ENCODE measurements around the gene BOLL. TPM values are rescaled to one million over a fixed set of nuclear protein-coding genes. Genes with fewer than 3 reads are reported as not detected.

Gene BOLL
- total and polyA plus RNA-seq, 5 donors from 2014 or later, result 0.06 TPM; not detected in 4

DNA sequence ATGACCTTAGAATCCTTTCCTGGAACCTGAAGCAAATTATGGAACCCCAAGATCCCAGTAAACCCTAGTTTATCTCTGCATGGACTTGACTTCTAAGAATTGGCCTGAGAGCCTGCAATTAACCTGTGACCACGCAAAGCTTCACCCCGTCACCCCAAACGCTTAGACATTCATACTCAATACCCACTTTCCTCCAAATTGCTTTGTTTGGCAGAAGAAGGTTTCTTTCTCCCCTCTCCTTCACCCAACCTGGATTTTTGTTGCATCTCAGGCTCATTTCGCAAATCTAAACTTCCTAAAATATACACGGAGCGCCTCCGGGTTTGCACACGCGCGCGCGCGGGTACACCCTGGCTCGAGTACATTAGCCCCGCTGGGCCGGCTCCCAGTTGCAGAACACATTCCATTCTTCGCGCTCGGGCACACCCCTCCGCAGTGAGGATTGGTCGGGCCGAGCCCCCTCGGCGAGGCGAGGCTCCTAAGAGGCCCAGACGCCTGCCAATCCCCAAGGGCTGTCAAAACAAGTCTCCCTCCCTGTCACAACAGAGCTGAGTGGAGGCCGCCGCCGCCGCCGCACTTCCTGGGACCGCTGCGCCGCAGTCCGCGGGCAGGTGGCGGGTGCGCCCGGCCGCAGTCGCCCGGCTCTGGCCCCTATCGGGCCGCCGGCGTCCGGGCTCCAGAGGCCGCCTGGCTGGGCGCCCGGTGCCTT is 19.1 kb upstream of the BOLL start, which contains the start of gene PLCL1:
Gene PLCL1 (plus strand): TSS at position 545 of the 709 bp plus-strand sequence.
- H3K9me3 Mint-ChIP-seq, result no peaks in the 10 kb centered on the region
- Histone ChIP-seq H3K36me3 (ENCODE audit: control insufficient read depth, insufficient read depth, low read length) (no peaks in the 10 kb centered on the region), H3K27ac (ENCODE audit: insufficient read depth, low read length, poor library complexity, severe bottlenecking) (peak within 1 kb of the TSS; percentile 80), H3K27me3 (ENCODE audit: control insufficient read depth, insufficient read depth, low read length) (no peaks in the 10 kb centered on the region), H3K4me1 (ENCODE audit: control insufficient read depth, insufficient read depth, low read length, poor library complexity, severe bottlenecking) (peaks cover 50% of the 10 kb centered on the region), H3K9me3 (ENCODE audit: control insufficient read depth in 2 of 2, low read length in 2 of 2) (no peaks in the 10 kb centered on the region), H3K4me3 (ENCODE audit: low read depth, low read length) (peak within 1 kb of the TSS; percentile 99)
- DNase-seq (peak; percentile 86 to 96 (median 92)), ATAC-seq (ENCODE audit: low read depth in 2 of 2) (peak; percentile 98 to 99)
- H3K27me3 Mint-ChIP-seq, result peaks cover 4% of the 10 kb centered on the region
- peak within 1 kb of the TSS; percentile 94 to 97 (median 95) for H3K27ac Mint-ChIP-seq
- H3K36me3 Mint-ChIP-seq, result no peaks in the 10 kb centered on the region
- peaks cover 30 to 46% (median 38%) of the 10 kb centered on the region in 4 donors for H3K4me1 Mint-ChIP-seq
- H3K4me3 Mint-ChIP-seq, result peak within 1 kb of the TSS; percentile 94 to 100 (median 98)

DNA sequence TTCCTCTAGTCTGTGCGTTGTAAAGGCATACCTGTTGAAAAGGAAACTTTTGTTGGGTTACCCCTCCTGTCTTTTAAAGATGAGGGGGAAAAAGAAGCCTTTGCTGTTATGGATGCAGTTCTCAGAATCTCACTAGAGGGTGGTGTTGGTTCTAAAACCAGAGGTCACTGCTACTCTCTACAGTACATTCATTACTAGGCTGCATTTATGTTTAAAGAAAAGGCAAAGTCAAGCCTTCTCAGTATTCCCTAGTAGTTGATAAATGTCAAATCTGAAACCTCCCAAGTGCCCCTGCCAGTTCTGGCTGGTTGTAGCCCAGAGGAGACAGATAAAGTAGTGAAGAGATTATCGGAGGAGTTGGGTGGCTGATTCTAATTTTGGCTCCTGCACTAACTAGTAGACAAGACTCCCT is 17.9 kb upstream of the BOLL start:
- no peaks in the 10 kb centered on the region for H3K36me3 Mint-ChIP-seq
- H3K27ac Mint-ChIP-seq, result no peak overlapping the region
- H3K27me3 Mint-ChIP-seq, result peaks cover 8% of the 10 kb centered on the region

DNA sequence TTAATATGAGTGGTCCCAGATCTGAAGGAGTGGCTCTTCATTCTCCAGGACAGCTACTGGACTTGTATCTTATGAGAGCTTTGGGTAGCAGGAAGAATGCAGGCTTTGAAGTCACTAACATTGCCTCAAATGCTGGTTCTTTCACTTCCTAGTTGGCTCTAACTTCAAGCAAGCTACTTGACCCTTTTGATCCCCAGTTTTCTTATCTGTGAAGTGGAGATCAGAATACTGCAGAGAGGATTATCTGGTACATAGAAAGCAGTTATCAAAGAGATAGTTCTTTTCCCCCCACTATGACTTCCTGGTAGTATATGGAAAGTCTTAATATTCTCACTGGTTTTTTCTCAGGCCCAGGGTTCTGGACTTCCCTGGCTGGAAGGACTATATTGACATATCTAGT is 15.9 kb upstream of the BOLL start:
- H3K4me1 ChIP-seq (ENCODE audit: control insufficient read depth, insufficient read depth, low read length, poor library complexity, severe bottlenecking), result peaks cover 22% of the 10 kb centered on the region
- peaks cover 11 to 19% (median 15%) of the 10 kb centered on the region in 4 donors for H3K4me1 Mint-ChIP-seq
- H3K27ac ChIP-seq (ENCODE audit: insufficient read depth, low read length, poor library complexity, severe bottlenecking), result no peak overlapping the region
- no peaks in the 10 kb centered on the region for H3K9me3 Mint-ChIP-seq
- DNase-seq (no peak), ATAC-seq (ENCODE audit: low read depth in 2 of 2) (no peak)
- no peak overlapping the region for H3K4me3 ChIP-seq (ENCODE audit: low read depth, low read length)
- peaks cover 13% of the 10 kb centered on the region for H3K27me3 Mint-ChIP-seq
- H3K9me3 ChIP-seq (ENCODE audit: control insufficient read depth in 2 of 2, low read length in 2 of 2), result no peaks in the 10 kb centered on the region
- no peaks in the 10 kb centered on the region for H3K36me3 Mint-ChIP-seq
- H3K27me3 ChIP-seq (ENCODE audit: control insufficient read depth, insufficient read depth, low read length), result no peaks in the 10 kb centered on the region
- H3K36me3 ChIP-seq (ENCODE audit: control insufficient read depth, insufficient read depth, low read length), result no peaks in the 10 kb centered on the region
- H3K27ac Mint-ChIP-seq, result no peak overlapping the region
- no peak overlapping the region for H3K4me3 Mint-ChIP-seq

More for the DNA sequence above, 17.9 kb upstream of the BOLL start:
- Histone ChIP-seq H3K36me3 (ENCODE audit: control insufficient read depth, insufficient read depth, low read length) (no peaks in the 10 kb centered on the region), H3K9me3 (ENCODE audit: control insufficient read depth in 2 of 2, low read length in 2 of 2) (no peaks in the 10 kb centered on the region), H3K4me3 (ENCODE audit: low read depth, low read length) (peak overlapping the region; percentile 32), H3K27me3 (ENCODE audit: control insufficient read depth, insufficient read depth, low read length) (no peaks in the 10 kb centered on the region), H3K4me1 (ENCODE audit: control insufficient read depth, insufficient read depth, low read length, poor library complexity, severe bottlenecking) (peaks cover 40% of the 10 kb centered on the region), H3K27ac (ENCODE audit: insufficient read depth, low read length, poor library complexity, severe bottlenecking) (no peak overlapping the region)
- no peaks in the 10 kb centered on the region for H3K9me3 Mint-ChIP-seq
- H3K4me1 Mint-ChIP-seq, result peaks cover 20 to 36% (median 29%) of the 10 kb centered on the region in 4 donors
- DNase-seq (peak in 2 of 3 donors; percentile 74 to 76), ATAC-seq (ENCODE audit: low read depth in 2 of 2) (peak; percentile 25 to 35)
- peak overlapping the region; percentile 66 to 95 (median 78) for H3K4me3 Mint-ChIP-seq

DNA sequence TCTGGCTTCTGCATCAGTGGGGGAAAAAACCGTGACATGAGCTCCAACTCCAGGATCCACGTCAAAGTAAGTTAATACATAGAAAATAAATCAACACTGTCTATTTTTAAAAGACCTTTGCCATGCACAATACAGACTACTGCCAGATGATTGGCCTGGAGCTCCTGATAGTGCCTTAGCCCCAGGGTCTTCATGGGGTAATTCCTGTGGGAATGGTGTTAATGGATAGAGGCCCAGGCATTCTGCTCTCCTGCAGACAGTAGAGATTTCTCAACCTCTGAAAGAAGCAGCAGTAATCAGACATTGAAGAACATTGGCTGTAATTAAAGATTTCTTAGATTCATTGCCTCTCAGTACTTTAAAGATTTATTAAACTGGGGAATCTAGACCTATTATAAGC is 15.0 kb upstream of the BOLL start:
- H3K36me3 Mint-ChIP-seq, result no peaks in the 10 kb centered on the region
- ATAC-seq (ENCODE audit: low read depth in 2 of 2), result no peak
- no peaks in the 10 kb centered on the region for H3K36me3 ChIP-seq (ENCODE audit: control insufficient read depth, insufficient read depth, low read length)
- H3K4me3 ChIP-seq (ENCODE audit: low read depth, low read length), result no peak overlapping the region
- peaks cover 13% of the 10 kb centered on the region for H3K27me3 Mint-ChIP-seq
- peaks cover under 1% of the 10 kb centered on the region for H3K27me3 ChIP-seq (ENCODE audit: control insufficient read depth, insufficient read depth, low read length)
- peaks cover 16% of the 10 kb centered on the region for H3K4me1 ChIP-seq (ENCODE audit: control insufficient read depth, insufficient read depth, low read length, poor library complexity, severe bottlenecking)
- no peak overlapping the region for H3K4me3 Mint-ChIP-seq
- peaks cover 11 to 15% (median 14%) of the 10 kb centered on the region in 4 donors for H3K4me1 Mint-ChIP-seq
- H3K27ac Mint-ChIP-seq, result no peak overlapping the region
- DNase-seq, result no peak
- no peak overlapping the region for H3K27ac ChIP-seq (ENCODE audit: insufficient read depth, low read length, poor library complexity, severe bottlenecking)
- no peaks in the 10 kb centered on the region for H3K9me3 Mint-ChIP-seq
- no peaks in the 10 kb centered on the region for H3K9me3 ChIP-seq (ENCODE audit: control insufficient read depth in 2 of 2, low read length in 2 of 2)

DNA sequence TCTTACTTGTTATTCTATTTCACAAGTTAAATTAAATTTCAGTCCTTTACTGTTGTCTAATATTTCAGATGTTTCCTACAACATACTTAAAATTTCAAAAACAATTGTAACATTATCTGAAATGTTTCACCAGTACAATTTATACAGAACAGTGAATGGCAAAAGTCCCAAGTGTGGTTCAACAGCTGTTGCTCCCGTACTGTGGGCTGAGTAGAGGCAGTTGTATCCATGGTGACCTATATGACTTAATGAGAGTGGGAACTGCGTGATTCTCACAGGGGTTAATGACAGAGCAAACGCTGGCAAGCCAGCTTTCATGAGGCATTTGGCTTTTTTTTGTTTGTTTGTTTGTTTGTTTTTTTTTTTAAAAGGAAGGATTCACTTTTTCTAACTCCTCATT is 13.9 kb upstream of the BOLL start:
- DNase-seq (no peak), ATAC-seq (ENCODE audit: low read depth in 2 of 2) (no peak)
- H3K4me1 ChIP-seq (ENCODE audit: control insufficient read depth, insufficient read depth, low read length, poor library complexity, severe bottlenecking), result peaks cover 13% of the 10 kb centered on the region
- Mint-ChIP-seq H3K9me3 (no peaks in the 10 kb centered on the region), H3K4me1 (peaks cover 9 to 11% (median 10%) of the 10 kb centered on the region in 4 donors), H3K4me3 (no peak overlapping the region), H3K36me3 (no peaks in the 10 kb centered on the region), H3K27me3 (peaks cover 14% of the 10 kb centered on the region), H3K27ac (no peak overlapping the region)
- H3K36me3 ChIP-seq (ENCODE audit: control insufficient read depth, insufficient read depth, low read length), result no peaks in the 10 kb centered on the region
- H3K9me3 ChIP-seq (ENCODE audit: control insufficient read depth in 2 of 2, low read length in 2 of 2), result no peaks in the 10 kb centered on the region
- H3K27ac ChIP-seq (ENCODE audit: insufficient read depth, low read length, poor library complexity, severe bottlenecking), result no peak overlapping the region
- no peak overlapping the region for H3K4me3 ChIP-seq (ENCODE audit: low read depth, low read length)
- H3K27me3 ChIP-seq (ENCODE audit: control insufficient read depth, insufficient read depth, low read length), result peaks cover 7% of the 10 kb centered on the region

DNA sequence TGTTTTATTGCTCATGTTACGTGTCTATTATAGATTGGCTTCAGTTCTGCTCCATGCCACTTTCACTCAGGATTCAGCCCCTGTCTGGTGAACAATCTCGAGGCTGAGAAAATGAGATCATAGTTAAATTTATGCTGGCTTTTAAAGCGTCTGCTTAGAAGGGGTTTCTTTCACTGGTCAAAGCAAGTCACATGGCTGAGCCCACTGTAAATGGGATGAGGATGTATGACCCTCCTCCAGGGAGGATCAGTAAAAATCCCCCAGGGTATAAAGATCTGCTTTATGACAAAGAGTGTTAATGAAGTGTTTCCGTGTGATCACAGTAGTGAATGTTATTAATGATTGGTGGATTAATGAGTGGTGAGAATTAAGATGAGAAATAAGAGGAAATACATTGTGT is 13.1 kb upstream of the BOLL start:
- ATAC-seq (ENCODE audit: low read depth in 2 of 2), result no peak
- Histone ChIP-seq H3K36me3 (ENCODE audit: control insufficient read depth, insufficient read depth, low read length) (no peaks in the 10 kb centered on the region), H3K4me3 (ENCODE audit: low read depth, low read length) (no peak overlapping the region), H3K4me1 (ENCODE audit: control insufficient read depth, insufficient read depth, low read length, poor library complexity, severe bottlenecking) (peaks cover 5% of the 10 kb centered on the region), H3K27ac (ENCODE audit: insufficient read depth, low read length, poor library complexity, severe bottlenecking) (no peak overlapping the region), H3K9me3 (ENCODE audit: control insufficient read depth in 2 of 2, low read length in 2 of 2) (no peaks in the 10 kb centered on the region), H3K27me3 (ENCODE audit: control insufficient read depth, insufficient read depth, low read length) (peaks cover 11% of the 10 kb centered on the region)
- Mint-ChIP-seq H3K36me3 (no peaks in the 10 kb centered on the region), H3K4me3 (no peak overlapping the region), H3K4me1 (peaks cover 4 to 5% (median 4%) of the 10 kb centered on the region in 4 donors), H3K27ac (no peak overlapping the region), H3K27me3 (peaks cover 17% of the 10 kb centered on the region), H3K9me3 (peaks cover 0 to 3% (median 0%) of the 10 kb centered on the region in 7 donors)
- DNase-seq, result no peak

DNA sequence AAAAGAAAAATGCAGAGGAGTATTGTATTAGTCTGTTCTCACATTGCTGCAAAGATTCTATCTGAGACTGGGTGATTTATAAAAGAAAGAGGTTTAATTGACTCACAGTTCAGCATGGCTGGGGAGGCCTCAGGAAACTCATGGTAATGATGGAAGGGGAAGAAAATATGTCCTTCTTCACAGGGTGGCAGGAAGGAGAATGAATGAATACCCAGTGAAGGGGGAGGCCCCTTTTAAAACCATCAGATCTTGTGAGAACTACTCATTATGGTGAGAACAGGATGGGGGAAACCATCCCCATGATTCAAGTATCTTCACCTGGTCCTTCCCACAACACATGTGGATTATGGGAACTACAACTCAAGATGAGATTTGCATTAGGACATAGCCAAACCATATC is 10.2 kb upstream of the BOLL start:
- no peak for ATAC-seq (ENCODE audit: low read depth in 2 of 2)
- no peak overlapping the region for H3K4me3 ChIP-seq (ENCODE audit: low read depth, low read length)
- H3K27me3 Mint-ChIP-seq, result peaks cover 28% of the 10 kb centered on the region
- DNase-seq, result no peak
- H3K4me1 Mint-ChIP-seq, result no peaks in the 10 kb centered on the region
- peaks cover 0 to 5% (median 0%) of the 10 kb centered on the region in 7 donors for H3K9me3 Mint-ChIP-seq
- H3K27ac Mint-ChIP-seq, result no peak overlapping the region
- H3K9me3 ChIP-seq (ENCODE audit: control insufficient read depth in 2 of 2, low read length in 2 of 2), result no peaks in the 10 kb centered on the region
- no peaks in the 10 kb centered on the region for H3K36me3 Mint-ChIP-seq
- H3K4me1 ChIP-seq (ENCODE audit: control insufficient read depth, insufficient read depth, low read length, poor library complexity, severe bottlenecking), result no peaks in the 10 kb centered on the region
- H3K27ac ChIP-seq (ENCODE audit: insufficient read depth, low read length, poor library complexity, severe bottlenecking), result no peak overlapping the region
- no peak overlapping the region for H3K4me3 Mint-ChIP-seq
- H3K36me3 ChIP-seq (ENCODE audit: control insufficient read depth, insufficient read depth, low read length), result no peaks in the 10 kb centered on the region
- H3K27me3 ChIP-seq (ENCODE audit: control insufficient read depth, insufficient read depth, low read length), result peaks cover 14% of the 10 kb centered on the region

DNA sequence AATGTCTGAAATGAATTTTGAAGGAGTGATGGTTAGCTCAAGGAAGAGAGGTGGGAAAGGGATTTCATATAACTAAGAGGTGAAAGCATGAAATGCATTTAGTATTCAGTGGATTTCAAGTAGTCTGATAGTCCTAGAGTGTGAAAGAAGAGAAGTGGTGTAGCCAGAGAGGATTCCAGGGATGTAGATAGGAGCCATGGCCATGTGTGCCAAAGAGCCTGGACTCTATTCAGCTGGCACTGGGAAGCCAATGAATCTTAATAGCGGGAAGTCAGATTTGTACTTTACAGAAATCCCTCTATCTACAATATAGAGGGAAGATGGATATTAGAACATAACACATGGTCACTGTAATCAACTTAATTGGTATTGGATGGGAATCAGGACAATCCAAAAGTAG is 8.3 kb upstream of the BOLL start:
- ATAC-seq (ENCODE audit: low read depth in 2 of 2) (no peak), DNase-seq (no peak)
- no peak overlapping the region for H3K27ac ChIP-seq (ENCODE audit: insufficient read depth, low read length, poor library complexity, severe bottlenecking)
- peaks cover 18% of the 10 kb centered on the region for H3K27me3 ChIP-seq (ENCODE audit: control insufficient read depth, insufficient read depth, low read length)
- Mint-ChIP-seq H3K36me3 (no peaks in the 10 kb centered on the region), H3K27me3 (peaks cover 27% of the 10 kb centered on the region), H3K4me1 (no peaks in the 10 kb centered on the region), H3K4me3 (no peak overlapping the region), H3K9me3 (peaks cover 0 to 5% (median 0%) of the 10 kb centered on the region in 7 donors), H3K27ac (peak overlapping the region in 1 of 3 donors; percentile 8)
- no peaks in the 10 kb centered on the region for H3K9me3 ChIP-seq (ENCODE audit: control insufficient read depth in 2 of 2, low read length in 2 of 2)
- no peaks in the 10 kb centered on the region for H3K36me3 ChIP-seq (ENCODE audit: control insufficient read depth, insufficient read depth, low read length)
- H3K4me3 ChIP-seq (ENCODE audit: low read depth, low read length), result no peak overlapping the region
- H3K4me1 ChIP-seq (ENCODE audit: control insufficient read depth, insufficient read depth, low read length, poor library complexity, severe bottlenecking), result no peaks in the 10 kb centered on the region
